Activated T-cell treated with anti-CD3 and anti-CD28 coated beads for 48 hours (primary cell): Measurements from ENCODE around the gene CCDC40.
"Not testable (repeated sequence)": the region's sequence is repeated elsewhere in the genome, so short reads cannot be mapped to it uniquely, and the experiment has no call there.

Experiments
- DNase-seq: peaks from one replicate; pipeline ENCODE4 v3.0.0-alpha.2; 2020; ENCODE audit warnings: low read depth

CCDC40 gene

DNA sequence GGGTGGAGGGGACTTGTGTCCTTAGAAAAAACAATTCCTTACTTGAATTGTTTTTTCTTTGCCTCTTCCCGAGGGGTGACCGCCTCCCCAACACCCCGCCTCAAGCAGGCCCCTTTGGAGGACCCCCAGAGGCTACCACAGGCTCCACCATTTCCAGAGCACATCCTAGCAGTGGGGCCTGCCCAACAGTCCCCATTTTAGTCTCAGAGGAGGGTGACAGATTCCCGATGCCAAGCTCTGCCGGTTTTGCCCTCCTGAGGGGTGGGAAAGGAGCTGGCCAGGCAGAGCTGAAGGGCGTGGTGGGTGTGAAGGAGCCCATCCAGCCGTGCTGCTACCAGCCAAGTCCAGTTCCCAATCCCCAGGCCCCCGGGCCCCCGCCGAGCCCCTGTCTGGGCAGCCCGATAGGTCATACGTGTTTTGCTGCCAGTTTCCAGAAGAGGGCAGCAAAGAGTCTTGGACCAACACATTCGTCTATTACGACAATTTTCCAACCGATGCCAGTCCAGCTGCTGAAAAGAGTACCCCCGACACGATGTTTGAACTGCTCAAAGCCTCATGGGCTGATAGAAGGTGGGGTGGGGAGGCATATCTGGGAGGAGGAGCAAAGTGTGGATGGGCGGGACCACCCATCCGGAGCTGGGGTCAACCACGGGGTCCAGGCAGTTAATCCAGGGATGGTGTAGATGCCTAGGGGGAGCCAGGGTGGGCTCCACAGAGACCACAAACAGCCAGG lies 46.1 kb downstream of the CCDC40 start:
- DNase-seq = peak; percentile 39

DNA sequence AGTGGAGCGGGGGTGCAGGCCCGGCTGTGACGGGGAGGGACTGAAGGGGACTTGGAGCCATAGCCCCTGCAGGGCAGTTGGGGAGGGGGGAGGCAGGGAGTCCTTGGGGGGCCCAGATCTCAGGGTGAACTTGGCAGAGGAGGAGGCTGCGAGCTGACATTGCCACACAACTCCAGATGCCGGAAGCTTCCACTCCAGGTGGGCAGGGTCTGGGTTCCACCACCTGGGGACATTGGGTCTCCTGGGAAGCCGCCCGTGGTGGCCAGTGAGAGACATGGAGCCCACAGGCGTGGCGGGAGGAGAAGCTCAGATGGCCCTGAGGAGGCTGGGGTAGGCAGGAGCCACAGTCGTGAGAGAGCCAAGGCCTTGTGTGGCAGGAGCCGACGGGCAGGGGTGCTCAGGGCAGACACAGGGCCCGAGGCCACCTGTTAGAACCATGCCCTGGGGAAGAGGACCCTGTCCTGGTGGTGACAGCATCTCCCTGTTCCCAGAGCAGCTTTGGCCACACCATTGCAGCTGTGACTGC lies 46.8 kb downstream of the CCDC40 start:
- DNase-seq = no peak

GRCh38 chr17:80084773-80085172 lies 48.3 kb downstream of the CCDC40 start:
- DNase-seq = no peak

GRCh38 chr17:80086081-80086480 lies 49.6 kb downstream of the CCDC40 start:
- DNase-seq = no peak

DNA sequence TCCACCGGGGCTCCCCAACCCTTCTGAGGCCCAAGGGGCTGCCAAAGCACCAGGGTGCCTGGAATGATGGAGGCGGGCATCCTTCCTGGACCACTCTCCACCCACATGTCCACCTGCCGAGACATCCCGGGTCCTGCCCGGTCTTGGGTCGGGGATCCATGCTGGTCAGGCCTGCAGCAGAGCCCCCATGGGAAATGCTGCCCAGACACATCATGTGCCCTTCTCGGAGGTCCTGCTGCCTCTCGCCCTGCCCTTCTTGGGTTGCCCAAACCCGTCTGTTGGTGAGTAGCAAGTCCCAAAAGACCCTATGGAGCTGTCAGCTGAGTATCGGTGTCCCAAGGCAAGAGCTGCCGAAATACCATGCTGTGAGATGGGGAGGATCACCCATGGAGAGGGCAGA lies 50.2 kb downstream of the CCDC40 start:
- DNase-seq = no peak

- DNase-seq = no peak
These were observed 51.2 kb downstream of the CCDC40 start for GRCh38 chr17:80087346-80088265.

DNA sequence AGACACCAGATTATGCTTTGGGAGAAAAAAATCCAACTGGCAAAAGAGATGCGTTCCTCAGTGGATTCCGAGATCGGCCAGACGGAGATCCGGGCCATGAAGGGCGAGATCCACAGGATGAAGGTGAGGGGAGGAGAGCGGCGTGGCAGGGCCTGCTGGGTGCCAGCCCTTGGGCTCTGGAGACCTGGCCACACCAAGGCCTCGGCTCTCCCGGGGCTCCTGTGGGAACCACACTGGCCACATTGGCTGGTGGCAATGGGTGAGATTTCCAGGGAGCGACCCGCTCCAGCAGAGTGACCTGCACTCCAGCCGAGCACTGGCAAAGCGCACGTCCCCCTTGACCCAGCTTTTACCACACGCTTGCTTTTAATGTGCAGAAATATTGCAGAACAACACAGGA lies 53.3 kb downstream of the CCDC40 start:
- no peak for DNase-seq

GRCh38 chr17:80090164-80090563 lies 53.7 kb downstream of the CCDC40 start:
- DNase-seq = not testable (repeated sequence)

DNA sequence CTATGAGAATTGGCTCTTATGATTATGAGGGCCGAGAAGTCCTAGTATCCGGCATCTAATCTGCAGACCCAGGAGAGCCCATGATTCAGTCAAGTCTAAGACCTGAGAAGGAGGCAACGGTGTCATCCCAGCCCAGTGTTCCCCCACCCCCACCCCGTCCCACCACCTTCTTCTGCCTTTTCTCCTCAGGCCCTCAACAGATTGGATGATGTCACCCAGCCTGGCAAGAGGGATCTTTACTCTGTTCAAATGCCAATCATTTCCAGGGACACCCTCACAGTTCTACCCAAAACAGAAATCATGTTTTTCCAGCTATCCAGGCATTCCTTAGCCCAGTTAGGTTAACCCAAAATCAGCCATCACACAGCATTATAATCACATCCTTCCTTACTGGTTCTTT lies 54.9 kb downstream of the CCDC40 start:
- DNase-seq = no peak

GRCh38 chr17:80092959-80093358 lies 56.5 kb downstream of the CCDC40 start:
- no peak for DNase-seq

- DNase-seq = no peak
These were observed 58.8 kb downstream of the CCDC40 start for GRCh38 chr17:80095038-80095843.

DNA sequence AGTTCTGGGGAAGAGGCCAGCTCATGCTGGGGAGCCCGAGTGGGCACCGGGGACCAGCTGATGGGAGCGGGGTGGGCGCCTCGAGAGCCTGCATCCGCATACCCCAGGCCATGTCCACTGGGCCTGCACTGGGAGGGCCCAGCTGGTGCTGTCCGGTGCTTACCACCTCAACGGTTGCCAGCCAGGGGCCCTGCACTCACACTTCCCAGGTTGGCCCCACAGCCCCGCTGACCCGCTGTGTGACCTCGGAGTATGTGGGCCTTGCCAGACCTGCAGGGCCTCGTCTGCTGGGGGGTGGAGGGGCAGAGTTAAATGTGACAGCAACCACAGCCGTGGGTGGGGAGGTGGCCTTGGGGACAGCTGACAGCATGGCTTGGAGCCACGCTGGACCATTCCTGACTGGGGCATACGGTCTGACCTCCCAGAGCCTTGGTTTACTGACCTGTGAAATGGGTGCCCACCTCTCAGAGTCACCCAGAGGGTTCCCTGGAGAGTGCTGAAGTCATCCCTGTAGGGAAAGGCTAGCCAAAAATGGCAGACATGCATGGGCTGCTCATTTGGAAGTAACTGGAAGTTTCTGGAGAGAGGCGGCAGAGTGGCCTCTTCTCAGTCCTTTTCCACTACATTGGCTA lies 59.5 kb downstream of the CCDC40 start:
- no peak for DNase-seq

- DNase-seq = no peak
These were observed 60.1 kb downstream of the CCDC40 start for GRCh38 chr17:80096561-80097021.

DNA sequence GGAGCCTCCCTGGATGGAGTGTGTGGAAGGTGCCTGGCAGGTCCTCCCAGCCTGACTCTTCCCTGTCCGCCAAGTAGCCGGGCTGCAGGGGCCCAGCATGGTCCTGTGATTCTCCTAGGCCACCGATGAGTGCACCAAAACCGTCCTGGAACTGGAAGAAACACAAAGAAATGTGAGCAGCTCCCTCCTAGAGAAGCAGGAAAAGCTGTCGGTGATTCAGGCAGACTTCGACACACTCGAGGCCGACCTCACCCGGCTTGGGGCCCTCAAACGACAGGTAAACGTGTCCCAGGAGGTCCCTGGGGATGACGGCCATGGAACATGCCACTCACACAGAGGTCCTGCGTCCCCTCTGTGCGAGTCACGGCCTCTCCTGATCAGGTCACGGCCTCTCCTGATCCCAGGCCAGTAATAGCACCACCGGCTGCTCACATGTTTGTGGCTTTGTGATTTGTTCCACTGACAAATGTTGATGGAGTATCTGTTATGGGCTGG lies 60.7 kb downstream of the CCDC40 start:
- DNase-seq = no peak

GRCh38 chr17:80097844-80098691 lies 61.6 kb downstream of the CCDC40 start:
- no peak for DNase-seq

DNA sequence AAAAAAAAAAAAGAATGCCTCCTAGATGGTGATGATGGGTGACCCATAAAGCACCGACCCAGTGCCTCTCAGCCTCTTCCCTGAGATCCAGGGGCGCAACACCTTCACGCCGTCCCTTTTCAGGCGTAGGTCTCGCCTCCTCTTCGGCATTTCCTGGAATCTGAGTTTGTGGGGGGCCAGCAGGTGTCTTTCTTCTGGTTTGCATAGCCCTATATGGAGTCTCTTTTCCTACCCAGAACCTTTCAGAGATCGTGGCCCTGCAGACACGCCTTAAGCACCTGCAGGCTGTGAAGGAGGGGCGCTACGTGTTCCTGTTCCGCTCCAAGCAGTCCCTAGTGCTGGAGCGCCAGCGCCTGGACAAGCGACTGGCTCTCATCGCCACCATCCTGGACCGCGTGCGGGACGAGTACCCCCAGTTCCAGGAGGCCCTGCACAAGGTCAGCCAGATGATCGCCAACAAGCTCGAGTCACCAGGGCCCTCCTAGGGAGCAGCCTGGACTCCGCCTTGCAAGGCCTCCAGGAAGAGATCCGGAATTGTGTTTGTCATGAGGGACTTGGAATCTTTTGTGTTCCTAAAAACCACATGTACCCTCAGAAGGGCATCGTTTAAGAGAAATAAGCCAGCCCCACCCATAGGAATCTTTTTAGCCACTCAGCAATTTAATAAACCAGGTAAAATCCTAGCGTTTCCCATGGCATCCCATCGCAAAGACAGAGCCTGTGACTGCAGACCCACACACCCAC lies 63.0 kb downstream of the CCDC40 start:
- no peak for DNase-seq

DNA sequence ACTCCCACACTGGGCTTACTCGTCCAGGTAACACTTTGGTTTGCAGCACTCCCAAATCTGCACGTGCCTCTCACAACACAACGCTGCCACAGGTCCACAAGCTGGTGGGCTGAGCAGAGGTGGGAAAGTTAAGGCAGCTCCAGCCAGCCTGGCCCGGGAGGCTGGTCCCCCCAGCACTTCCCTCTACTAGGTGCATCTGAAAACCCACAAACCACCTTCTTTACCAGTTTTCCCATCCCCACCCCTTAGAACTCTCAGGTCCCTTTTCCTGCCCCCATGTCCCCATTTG lies 63.5 kb downstream of the CCDC40 start:
- no peak for DNase-seq

DNA sequence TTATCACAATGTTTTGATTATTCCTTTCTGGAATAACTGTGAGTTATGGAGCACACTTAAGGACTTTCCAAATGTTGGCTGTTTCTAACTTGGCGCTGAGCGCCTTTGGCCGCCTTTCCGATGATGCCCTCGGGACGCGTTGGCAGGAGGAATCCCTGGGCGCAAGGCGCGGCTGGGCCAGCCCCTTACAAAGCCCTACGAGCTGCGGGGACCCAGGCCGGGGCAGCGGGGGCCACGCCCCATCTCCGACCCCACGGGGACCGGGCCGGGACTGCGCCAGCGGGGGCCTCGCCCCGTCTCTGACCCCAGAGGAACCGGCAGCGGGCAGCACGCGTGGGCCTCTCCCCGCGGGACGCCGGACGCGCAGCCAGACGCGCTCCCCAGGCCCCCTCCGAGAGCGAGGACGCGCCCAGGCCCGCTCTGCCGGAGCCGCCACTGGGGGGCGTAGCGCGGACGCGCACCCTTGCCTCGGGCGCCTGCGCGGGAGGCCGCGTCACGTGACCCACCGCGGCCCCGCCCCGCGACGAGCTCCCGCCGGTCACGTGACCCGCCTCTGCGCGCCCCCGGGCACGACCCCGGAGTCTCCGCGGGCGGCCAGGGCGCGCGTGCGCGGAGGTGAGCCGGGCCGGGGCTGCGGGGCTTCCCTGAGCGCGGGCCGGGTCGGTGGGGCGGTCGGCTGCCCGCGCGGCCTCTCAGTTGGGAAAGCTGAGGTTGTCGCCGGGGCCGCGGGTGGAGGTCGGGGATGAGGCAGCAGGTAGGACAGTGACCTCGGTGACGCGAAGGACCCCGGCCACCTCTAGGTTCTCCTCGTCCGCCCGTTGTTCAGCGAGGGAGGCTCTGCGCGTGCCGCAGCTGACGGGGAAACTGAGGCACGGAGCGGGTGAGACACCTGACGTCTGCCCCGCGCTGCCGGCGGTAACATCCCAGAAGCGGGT lies 64.8 kb downstream of the CCDC40 start, which contains the start of gene GAA:
Gene GAA, plus strand, starts transcription at position 571 of the 935 bp plus-strand sequence. CDS start 3,006 bp downstream, outside the sequence.
- peak; percentile 89 for DNase-seq
